Stimulated activated CD4-positive, alpha-beta T cell treated with anti-CD3 and anti-CD28 coated beads, Interleukin-12 subunit alpha, Interleukin-12 subunit beta, amount 100 ng/mL, for 24 hours (primary cell): ENCODE data around the gene XRRA1.

Experiments
- DNase-seq, 2 experiments: peaks; one replicate each; pipeline ENCODE4 v3.0.0-alpha.2; 2020; ENCODE audit warnings: low read depth in 2 of 2

Gene XRRA1

GRCh38 chr11:74950374-74950969, 1.6 kb upstream of the XRRA1 start:
- DNase-seq, result no peak

- DNase-seq, result no peak
Measured at GRCh38 chr11:74949753-74950137, 854 bp upstream of the XRRA1 start.

GRCh38 chr11:74948546-74948897, 369 bp downstream of the XRRA1 start:
- no peak for DNase-seq

- DNase-seq, result no peak
Measured at GRCh38 chr11:74942073-74942759, 6.7 kb downstream of the XRRA1 start.

GRCh38 chr11:74941492-74941891, 7.4 kb downstream of the XRRA1 start:
- no peak for DNase-seq

GRCh38 chr11:74937696-74938475, 11.0 kb downstream of the XRRA1 start:
- no peak for DNase-seq

GRCh38 chr11:74936976-74937375, 11.9 kb downstream of the XRRA1 start:
- no peak for DNase-seq

- no peak for DNase-seq
Measured at GRCh38 chr11:74936087-74936486, 12.8 kb downstream of the XRRA1 start.

GRCh38 chr11:74935285-74935684, 13.6 kb downstream of the XRRA1 start:
- no peak for DNase-seq

- DNase-seq, result no peak
Measured at GRCh38 chr11:74933765-74934164, 15.1 kb downstream of the XRRA1 start.

GRCh38 chr11:74932797-74933196, 16.1 kb downstream of the XRRA1 start:
- no peak for DNase-seq

GRCh38 chr11:74932169-74932568, 16.7 kb downstream of the XRRA1 start:
- DNase-seq, result no peak

- DNase-seq, result peak; percentile 22 to 43
Measured at GRCh38 chr11:74929431-74930363, 19.2 kb downstream of the XRRA1 start.

- no peak for DNase-seq
Measured at GRCh38 chr11:74927496-74927895, 21.4 kb downstream of the XRRA1 start.

- DNase-seq, result no peak
Measured at GRCh38 chr11:74926304-74927030, 22.4 kb downstream of the XRRA1 start.

- no peak for DNase-seq
Measured at GRCh38 chr11:74925281-74925680, 23.6 kb downstream of the XRRA1 start.

GRCh38 chr11:74923125-74923524, 25.8 kb downstream of the XRRA1 start:
- no peak for DNase-seq

GRCh38 chr11:74909812-74910211, 39.1 kb downstream of the XRRA1 start:
- DNase-seq, result no peak

- no peak for DNase-seq
Measured at GRCh38 chr11:74909385-74909784, 39.5 kb downstream of the XRRA1 start.

- DNase-seq, result no peak
Measured at GRCh38 chr11:74905326-74905725, 43.6 kb downstream of the XRRA1 start.

GRCh38 chr11:74902342-74902741, 46.5 kb downstream of the XRRA1 start:
- DNase-seq, result no peak
